Measurements from ENCODE around the gene TAF11L2.
"Not testable (repeated sequence)": the region's sequence is repeated elsewhere in the genome, so short reads cannot be mapped to it uniquely, and the experiment has no call there.

The TAF11L2 gene

GRCh38 chr5:17497931-17498330, at the start of gene TAF11L2:
TSS of gene TAF11L2 (plus strand) at chr5:17498231.
- not testable (repeated sequence) for DNase-seq (ENCODE audit: low spot score)

GRCh38 chr5:17448877-17449276, 49.2 kb upstream of the TAF11L2 start:
- no peak for DNase-seq (ENCODE audit: low spot score)

- no peak for DNase-seq (ENCODE audit: low spot score)
These were observed 45.1 kb upstream of the TAF11L2 start for GRCh38 chr5:17452936-17453335.

GRCh38 chr5:17455942-17456341, 42.1 kb upstream of the TAF11L2 start:
- no peak for DNase-seq (ENCODE audit: low spot score)

- no peak for DNase-seq (ENCODE audit: low spot score)
These were observed 36.2 kb upstream of the TAF11L2 start for GRCh38 chr5:17461793-17462192.

- no peak for DNase-seq (ENCODE audit: low spot score)
These were observed 34.4 kb upstream of the TAF11L2 start for GRCh38 chr5:17463653-17464052.

- no peak for DNase-seq (ENCODE audit: low spot score)
These were observed 28.0 kb upstream of the TAF11L2 start for GRCh38 chr5:17470064-17470463.

GRCh38 chr5:17475064-17475463, 23.0 kb upstream of the TAF11L2 start:
- DNase-seq (ENCODE audit: low spot score) = not testable (repeated sequence)

- no peak for DNase-seq (ENCODE audit: low spot score)
These were observed 21.0 kb upstream of the TAF11L2 start for GRCh38 chr5:17477043-17477442.

- DNase-seq (ENCODE audit: low spot score) = no peak
These were observed 20.3 kb upstream of the TAF11L2 start for GRCh38 chr5:17477573-17478265.

- no peak for DNase-seq (ENCODE audit: low spot score)
These were observed 16.7 kb upstream of the TAF11L2 start for GRCh38 chr5:17481378-17481777.

- DNase-seq (ENCODE audit: low spot score) = no peak
These were observed 15.2 kb upstream of the TAF11L2 start for GRCh38 chr5:17482790-17483189.

GRCh38 chr5:17486464-17487173, 11.4 kb upstream of the TAF11L2 start:
- not testable (repeated sequence) for DNase-seq (ENCODE audit: low spot score)

GRCh38 chr5:17487174-17487512, 10.9 kb upstream of the TAF11L2 start:
- DNase-seq (ENCODE audit: low spot score) = no peak

GRCh38 chr5:17491257-17491656, 6.8 kb upstream of the TAF11L2 start:
- not testable (repeated sequence) for DNase-seq (ENCODE audit: low spot score)

- DNase-seq (ENCODE audit: low spot score) = no peak
These were observed 5.3 kb upstream of the TAF11L2 start for GRCh38 chr5:17492770-17493169.

GRCh38 chr5:17497446-17497845, 585 bp upstream of the TAF11L2 start:
- no peak for DNase-seq (ENCODE audit: low spot score)

- no peak for DNase-seq (ENCODE audit: low spot score)
These were observed 13.8 kb downstream of the TAF11L2 start for GRCh38 chr5:17511775-17512325.

- DNase-seq (ENCODE audit: low spot score) = not testable (repeated sequence)
These were observed 19.5 kb downstream of the TAF11L2 start for GRCh38 chr5:17517526-17517925.

GRCh38 chr5:17518067-17518466, 20.0 kb downstream of the TAF11L2 start, which contains the start of gene TAF11L3:
TSS of gene TAF11L3 (plus strand) at chr5:17518367.
- not testable (repeated sequence) for DNase-seq (ENCODE audit: low spot score)

- not testable (repeated sequence) for DNase-seq (ENCODE audit: low spot score)
These were observed 21.5 kb downstream of the TAF11L2 start for GRCh38 chr5:17519508-17519907.

- DNase-seq (ENCODE audit: low spot score) = not testable (repeated sequence)
These were observed 23.5 kb downstream of the TAF11L2 start, which contains the start of gene TAF11L4 for GRCh38 chr5:17521501-17521900. TSS of gene TAF11L4 (plus strand) at chr5:17521801.

GRCh38 chr5:17524935-17525334, 26.9 kb downstream of the TAF11L2 start, which contains the start of gene TAF11L5:
TSS of gene TAF11L5 (plus strand) at chr5:17525235.
- not testable (repeated sequence) for DNase-seq (ENCODE audit: low spot score)
